NCI-H1105 (cell line): ENCODE results near the gene TANK.
"Not testable (repeated sequence)": the region's sequence is repeated elsewhere in the genome, so short reads cannot be mapped to it uniquely, and the experiment has no call there.

Experiments used
- DNase-seq: peaks from one replicate; lab custom pipeline; 2025; lab: John Stamatoyannopoulos, UW

The TANK gene, protein sequence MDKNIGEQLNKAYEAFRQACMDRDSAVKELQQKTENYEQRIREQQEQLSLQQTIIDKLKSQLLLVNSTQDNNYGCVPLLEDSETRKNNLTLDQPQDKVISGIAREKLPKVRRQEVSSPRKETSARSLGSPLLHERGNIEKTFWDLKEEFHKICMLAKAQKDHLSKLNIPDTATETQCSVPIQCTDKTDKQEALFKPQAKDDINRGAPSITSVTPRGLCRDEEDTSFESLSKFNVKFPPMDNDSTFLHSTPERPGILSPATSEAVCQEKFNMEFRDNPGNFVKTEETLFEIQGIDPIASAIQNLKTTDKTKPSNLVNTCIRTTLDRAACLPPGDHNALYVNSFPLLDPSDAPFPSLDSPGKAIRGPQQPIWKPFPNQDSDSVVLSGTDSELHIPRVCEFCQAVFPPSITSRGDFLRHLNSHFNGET

DNA sequence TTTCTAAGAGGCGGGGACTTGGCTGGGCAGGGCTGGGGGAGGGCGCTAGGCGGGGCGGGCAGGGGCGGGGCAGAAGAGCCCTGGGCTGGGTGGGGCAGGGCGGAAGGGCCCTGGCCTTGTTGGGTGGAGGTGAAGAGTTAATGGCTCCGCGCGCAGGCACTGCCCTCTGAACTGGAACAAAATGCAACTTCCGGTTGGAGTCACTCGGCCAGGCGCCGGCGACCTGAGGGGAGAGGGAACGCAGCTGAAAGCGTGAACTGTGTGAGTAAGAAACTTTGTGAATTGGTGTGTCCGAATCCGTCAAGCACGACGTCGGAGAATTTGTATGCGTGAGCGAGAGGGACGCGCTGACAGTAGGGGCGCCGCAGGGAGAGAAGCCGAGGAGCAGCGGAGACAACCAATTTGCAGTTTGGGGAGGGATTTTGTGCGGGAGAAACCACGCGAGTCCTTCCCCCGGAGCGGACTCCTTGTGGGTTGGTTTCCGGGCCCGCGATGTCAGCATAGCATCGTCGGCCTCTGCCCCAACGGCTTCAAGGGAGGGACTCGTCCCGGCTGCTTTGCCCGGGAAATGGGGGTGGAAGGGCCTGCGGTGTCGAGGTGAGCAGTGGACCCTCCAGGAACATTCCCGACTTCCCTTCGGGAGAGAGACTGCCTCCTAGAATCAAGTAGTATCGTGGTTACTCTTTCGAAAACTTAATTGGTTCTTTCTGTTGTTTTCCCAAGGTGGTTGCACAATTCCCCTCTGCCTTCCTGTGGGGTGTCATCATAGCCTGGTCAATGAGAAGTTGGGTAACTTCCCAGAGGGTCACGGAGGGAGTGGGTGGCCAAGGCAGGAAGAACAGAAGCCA, at the start of gene TANK:
TSS of gene TANK (plus strand) at position 203 of the 848 bp plus-strand sequence. CDS start 19,235 bp downstream, outside the sequence.
- peak; percentile 93 for DNase-seq

DNA sequence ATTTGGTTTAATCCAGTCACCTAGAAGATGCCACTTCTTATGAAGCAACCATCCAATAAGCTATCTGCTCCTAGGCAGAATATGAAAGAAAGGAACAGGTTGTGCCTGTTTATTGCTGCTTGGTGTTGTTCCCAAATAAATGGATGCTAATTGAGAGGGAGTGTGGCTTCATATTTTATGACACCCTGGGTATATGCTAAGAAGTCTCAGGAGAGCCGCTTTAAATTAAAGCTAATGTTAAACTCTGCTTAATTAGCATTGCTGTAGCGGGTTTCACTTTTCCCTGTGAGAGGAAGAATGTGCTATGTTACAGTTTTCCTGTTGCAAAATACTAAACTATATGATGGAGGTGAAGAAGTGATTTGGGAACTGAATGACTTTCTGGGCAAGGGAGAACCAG, 48.7 kb upstream of the TANK start:
- no peak for DNase-seq

DNA sequence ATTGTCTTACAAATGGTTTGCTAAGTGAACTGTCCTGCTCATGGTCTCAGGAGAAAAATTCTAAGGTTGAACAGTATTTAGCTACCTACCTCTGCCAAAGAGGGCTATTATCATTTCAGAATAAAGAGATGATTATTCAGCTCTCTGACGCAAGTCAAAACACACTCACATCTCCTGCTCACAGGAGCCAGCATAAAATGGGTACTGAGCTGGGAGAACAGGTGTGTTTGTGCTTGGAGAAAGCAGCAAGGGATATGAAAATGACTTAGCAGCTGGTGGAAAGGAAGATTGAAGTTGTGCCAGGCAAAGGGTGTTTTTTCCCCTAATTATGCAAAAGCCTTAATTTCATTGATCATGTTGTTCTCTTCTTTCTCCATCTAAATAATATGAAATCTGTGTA, 47.3 kb upstream of the TANK start:
- peak; percentile 32 for DNase-seq

DNA sequence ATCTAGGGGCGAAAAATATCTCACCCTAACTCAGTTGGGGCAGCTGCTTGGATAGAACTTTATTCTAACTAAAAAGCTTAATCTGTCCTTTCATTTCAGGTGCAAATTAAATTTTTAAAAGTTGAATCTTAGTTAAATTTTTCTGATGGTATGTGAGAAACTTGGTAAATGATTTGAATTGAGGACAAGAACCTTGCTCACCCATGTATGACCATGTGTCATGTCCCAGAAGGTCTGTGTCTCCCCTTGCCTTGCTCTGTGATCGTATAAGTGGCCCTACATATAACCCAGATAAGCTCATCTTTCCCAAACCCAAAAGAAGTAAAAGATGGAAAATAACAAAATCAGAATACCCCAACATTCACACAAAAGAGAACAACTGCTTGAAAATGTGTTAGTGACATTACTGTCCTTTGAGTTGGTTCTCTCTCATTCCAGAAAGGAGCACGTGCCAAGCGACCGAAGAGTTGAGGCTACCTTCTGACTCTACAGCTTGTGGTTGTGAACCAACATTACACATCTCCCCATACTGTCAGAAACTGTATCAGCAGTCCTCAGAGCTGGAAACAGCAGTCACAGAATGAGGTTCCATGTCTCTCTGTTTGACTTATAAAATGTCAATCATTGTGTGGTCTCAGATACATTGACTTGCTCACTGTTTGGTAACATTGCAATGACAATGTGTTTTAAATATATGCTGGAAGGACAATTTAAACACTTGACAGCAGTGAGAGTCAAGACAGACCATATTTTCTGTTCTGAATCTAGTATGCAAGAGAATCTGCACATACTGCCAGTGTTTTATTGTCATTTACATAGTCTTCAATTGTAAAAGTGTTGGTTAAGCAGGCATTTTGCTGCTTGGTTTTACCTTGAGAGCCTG, 46.3 kb upstream of the TANK start:
- no peak for DNase-seq

DNA sequence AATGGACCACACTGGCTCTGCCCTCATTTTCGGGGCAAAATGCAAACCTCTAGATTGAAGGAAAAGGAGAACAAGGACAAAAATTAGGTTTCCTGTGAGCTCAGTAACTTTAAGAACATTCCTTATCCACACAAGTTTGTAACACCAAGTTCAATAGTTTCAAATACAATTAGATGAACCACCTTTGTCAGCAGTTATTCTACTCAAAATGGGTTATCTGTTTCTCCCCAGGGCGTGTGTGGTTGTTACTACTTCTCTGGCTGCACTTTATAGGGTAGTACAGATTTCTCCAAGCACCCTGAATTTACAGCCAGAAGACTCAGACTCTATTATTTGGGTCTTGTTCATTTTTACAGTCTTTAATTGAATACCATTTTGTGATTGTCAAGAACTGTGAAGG, 45.0 kb upstream of the TANK start:
- DNase-seq, result no peak

DNA sequence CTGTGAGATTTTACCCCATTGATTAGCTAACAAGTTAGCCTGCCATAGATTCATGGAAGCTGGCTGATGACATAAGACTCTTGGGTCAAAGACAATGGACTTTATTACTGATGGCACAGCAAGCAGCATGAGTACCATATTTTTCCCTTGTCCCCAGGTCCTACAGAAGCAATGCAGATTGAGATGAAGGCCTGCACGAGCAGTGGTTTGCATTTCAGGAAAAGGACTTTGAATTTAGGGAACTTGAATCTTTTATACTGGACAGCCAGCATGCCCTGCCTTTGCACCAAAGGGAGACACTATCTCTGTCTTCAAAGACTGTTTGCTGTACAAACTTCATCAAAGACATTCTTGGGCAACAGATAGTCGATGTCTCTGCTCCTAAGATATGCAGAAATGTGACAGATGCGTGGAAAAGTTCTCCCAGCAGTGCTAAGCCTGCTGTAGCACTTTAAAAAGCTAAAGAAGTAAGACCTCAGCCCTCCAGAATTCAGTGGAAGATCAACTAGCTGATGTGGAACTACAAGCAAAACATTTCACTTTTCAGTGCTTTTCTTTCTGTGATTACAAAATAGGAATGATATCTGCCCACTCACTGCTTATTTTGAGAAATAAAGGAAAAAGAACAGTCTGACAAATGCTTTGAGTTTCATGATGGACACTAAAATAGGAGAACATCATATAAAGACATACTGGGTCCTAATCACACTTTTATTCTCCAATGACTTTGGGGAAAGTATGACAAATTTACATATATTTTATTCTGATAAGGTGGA, 44.4 kb upstream of the TANK start:
- DNase-seq, result no peak

DNA sequence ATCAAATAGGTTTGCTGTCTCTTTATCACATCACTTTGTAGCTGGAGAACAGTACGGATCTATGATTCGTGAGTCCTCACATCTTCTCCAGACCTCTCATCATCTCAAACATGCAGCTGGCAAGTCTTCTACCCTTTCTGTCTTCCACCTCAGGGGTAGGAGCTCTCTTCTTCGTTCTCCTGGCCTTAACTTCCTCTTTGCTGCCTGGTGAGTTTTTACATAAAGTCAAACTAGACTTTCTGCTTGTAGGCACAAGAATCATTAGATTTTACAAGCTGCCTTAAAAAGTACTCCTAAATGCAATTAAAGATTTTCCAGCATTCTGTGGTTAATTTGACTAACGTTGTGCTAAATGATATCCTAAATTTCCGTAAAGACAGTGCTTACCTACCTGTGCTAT, 43.7 kb upstream of the TANK start:
- no peak for DNase-seq

DNA sequence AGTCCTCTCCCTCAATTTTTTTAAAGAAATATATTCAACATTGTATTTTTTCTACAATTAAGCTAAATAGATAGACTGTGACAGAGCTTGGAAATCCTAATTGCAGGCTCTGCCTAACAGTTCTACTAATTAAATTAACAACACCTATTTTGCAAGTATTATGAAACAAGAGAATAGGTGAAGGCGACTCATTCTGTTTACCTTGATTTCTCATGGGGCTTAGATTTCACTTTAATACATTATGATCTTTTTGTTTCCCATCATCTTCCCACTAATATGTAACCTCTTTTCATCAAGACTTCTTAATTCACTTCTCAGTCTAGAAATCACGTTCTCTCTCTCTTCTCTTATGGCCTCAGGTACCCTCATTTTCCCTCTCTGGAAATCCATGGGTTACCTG, 42.7 kb upstream of the TANK start:
- DNase-seq, result no peak

DNA sequence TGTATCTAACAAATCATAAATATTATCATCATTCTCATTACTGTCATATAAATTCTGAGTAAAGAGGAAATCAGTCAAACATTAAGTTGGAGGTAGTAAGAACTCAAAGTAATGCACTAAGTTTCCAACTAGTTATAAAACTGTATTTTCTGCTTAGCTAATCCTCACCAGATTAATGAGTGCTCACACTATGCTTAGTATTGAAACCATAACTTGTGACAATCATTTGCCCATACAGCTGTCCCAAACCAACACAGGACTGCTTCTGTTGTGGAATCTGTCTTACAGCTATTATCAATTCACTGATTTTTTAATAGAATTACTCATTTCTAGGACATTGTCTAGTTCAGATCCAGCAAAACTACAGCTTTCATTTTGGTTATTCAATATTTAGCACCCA, 41.5 kb upstream of the TANK start:
- DNase-seq, result no peak

DNA sequence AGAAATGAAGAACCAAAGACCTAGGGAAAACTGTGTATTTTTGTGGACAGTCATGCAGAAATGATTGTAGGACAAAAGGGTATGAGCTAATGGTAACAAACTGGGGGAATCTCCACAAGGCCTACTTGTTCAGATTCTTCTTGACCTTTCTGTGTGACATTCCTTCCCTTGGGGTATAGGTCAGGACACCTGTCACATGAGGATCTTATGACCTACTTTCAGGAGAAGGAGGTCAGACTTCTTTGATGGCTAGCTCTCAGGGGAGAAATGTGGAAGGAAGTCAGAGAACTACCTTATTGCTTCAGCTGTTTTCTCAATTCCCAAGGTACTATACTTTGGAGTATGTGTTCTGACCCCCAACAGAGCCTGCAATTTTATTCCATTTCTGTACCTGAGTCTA, 40.7 kb upstream of the TANK start:
- DNase-seq, result no peak

DNA sequence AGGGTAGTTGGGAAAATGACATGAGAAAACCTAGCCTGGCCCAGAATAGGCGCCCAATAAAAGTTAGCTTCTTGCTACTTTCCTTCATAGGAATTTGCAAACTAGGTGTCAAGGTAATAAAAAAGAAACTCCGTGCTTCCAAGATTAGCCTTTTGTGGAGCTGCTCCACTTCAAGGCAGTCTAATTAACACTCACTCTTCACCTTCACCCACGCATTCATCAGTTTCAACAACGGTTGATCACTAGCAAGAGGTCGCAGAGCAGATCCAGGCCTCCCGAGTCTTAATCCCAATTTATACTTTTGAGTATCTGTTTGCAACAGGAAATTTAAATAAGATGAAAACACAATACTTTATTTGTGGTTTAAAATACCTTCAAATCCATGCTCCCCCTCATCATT, 39.5 kb upstream of the TANK start:
- no peak for DNase-seq

DNA sequence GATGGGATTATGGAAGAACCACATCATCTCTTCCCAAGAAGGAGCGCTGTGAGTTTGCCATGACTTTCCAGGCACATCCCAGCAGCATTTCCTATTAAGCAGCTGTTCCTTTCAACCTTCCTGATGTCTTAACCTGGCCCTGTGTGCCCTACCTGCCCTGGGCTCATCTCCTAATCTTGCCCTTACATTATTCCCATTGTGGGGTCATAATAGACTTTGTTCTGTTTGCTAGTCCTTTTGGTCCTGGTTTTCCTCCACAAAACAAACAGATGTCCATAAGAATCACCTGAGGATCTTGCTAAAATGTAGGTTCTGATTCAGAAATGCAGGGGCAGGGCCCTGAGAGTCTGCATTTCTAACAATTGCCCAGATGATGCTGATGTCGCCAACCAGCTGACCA, 38.6 kb upstream of the TANK start:
- DNase-seq, result no peak

DNA sequence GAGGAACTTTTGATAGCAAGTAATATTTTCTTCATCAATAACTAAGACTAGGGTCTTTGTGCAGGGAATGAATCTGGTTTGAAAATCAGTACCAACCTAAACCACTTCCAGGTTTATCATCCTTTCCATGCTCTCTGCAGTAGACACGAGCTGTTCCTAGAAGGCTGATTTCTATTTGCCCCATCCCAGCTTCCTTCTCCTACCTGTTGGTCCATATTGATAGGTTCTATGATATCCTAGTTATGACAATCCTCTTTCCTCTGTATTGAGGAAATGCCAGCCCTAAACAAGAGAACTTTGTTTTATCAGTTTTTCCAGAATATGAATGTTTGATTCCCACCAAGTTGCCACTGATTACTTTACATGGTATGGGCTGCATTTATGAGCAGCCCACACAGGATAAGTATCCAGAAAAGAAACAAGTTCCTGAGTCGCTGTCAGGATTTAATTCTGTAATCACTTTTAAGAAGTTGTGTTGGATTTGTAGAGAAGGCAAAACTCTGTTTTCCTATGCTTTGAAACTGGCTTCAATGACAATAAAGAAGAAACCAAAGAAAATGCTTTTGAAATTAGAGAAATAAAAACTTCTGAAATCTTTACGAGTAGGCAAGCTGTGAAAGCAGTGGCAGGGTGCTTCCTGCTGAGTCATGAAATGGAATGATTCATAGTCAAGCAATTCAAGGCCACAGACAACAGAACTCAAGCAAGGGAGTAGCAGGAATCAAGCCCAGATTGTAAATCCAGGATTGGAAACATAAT, 37.3 kb upstream of the TANK start:
- DNase-seq, result no peak

DNA sequence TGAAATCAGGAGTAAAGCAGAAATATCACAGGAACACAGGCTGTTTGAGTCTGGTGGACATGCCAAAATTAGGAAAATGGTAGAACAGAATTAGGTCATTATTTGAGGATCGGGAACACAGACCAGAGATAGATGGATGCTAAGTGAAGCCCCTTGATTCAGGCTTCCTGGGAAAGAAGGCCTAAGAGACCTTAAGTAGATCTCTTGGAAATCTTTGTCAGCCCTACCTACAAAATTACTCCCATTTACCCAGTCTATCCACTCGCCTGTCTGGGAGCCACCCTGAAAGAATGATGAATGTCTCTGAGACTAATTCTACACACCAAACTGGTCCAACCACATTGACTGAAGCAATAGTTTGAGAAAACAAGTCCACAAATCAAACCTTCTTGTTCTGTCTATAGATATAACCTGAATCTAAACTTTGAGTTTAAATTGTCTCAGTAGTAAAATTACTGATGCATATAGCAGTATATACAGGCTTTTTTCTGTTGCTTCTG, 36.6 kb upstream of the TANK start:
- DNase-seq, result no peak

DNA sequence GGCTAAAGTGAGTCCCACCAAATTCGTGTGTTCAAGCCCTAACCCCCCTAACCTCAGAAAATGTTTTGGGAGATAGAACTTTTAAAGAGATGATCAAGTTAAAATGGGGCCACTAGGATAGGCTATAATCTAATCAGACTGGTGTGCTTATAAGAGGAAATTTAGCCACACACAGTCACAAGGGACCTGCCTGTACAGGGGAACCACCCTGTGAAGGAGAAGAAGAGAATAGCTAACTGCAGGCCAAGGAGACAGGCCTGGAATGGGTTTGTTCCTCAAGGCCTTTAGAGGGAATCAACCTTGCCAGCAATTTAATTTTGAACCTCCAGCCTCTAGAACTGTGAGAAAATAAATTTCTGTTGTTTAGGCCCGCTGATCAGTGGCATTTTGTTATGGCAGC, 36.0 kb upstream of the TANK start:
- DNase-seq, result no peak

DNA sequence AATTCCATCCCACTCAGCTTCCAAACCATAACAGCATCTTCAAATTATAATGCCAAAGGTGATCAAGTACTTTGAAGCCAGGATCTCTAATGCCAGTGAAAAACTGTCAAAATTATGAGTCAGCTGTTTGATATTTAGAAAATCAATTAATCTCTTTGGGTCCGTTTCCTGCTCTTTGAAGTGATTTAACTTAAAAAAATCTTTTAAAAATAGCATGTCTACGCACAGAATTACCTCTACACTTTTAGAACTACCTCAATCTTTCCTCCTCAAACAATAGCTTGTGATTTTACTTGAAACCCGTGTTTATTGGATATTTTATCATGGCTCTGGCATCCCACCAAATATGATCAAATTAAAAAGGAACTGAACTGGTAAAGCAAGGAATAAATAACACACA, 31.3 kb upstream of the TANK start:
- no peak for DNase-seq

DNA sequence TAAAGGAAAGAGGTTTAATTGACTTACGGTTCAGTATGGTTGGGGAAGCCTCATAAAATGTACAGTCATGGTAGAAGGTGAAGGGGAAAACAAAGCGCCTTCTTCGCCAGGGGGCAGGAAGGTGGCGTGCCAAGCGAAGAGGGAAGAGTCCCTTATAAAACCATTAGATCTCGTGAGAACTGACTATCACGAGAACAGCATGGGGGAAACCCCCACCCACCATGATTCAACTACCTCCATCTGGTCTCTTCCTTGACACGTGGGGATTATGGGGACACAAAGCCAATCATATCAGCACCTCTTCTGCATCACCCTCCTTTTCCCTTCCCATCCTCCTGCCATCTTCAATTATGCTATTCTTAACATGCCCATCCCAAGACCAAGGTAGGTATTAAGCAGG, 29.9 kb upstream of the TANK start:
- DNase-seq, result no peak

DNA sequence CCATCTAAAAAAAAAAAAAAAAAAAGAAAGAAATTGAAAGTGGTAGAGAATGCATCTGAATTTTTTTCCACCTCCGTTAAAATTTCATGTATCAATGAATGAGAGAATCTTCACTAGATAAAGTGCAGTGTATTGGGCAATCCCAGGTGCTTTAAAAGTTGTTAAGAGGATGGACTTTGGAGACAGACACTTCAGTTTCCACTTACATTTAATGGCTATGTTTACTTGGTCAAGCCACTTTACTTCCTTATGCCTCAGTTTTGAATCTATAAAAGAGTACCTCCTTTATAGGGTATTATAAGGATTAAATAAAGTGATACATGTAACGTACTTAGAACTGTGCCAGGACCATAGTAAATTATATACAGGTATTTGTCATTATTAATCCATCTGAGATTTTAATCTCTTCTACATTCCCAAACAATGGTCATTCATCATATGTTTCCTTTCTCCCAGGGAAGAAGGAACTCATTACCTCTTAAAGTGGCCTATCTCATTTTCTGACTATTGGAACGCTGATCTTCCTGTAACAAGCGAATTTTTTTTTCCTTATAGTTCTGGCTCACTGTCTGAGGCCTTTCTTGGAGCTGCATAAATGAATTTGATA, 29.1 kb upstream of the TANK start:
- DNase-seq, result no peak

DNA sequence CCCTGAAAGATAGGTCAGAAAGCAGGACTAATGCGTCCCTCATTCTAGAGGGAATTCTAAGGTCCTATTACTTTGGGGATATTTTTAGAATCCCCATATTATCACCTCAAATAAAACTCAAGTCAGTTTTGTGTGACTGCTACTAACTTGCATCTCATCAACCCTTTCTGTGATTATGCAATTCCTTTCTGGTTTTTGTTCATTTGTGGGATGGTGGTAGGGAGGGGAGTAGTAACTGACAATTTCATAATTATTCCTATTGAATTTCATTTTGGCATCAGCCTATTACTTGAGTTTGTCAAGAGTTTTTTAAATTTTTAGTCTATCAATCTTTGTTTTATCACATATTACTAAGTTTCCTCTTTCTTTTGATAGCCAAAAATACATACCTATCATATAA, 28.4 kb upstream of the TANK start:
- no peak for DNase-seq

DNA sequence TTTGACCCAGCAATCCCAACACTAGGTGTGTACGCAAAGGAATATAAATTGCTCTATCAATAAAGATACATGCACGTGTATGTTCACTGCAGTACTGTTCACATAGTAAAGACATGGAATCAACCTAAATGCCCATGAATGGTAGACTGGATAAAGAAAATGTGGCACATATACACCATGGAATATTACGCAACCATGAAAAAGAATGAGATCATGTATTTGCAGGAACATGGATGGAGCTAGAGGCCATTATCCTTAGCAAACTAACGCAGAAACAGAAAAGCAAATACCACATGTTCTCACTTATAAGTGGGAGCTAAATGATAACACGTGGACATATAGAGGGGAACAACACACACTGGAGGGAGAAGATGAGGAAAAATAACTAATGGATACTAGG, 27.8 kb upstream of the TANK start:
- DNase-seq, result not testable (repeated sequence)
